ENCODE data around the gene GMEB2.

GRCh38 chr20:63617092-63617875, 9.6 kb downstream of the GMEB2 start:
- TF ChIP-seq SMC3 (IDR thresholded peaks at IDR 0.05; ENCODE audit: borderline replicate concordance, low read length) = no peak
- no peak for TF ChIP-seq ATF7 (IDR thresholded peaks at IDR 0.05; ENCODE audit: low read depth)
- TF ChIP-seq CTCF (IDR thresholded peaks at IDR 0.05 in 2 of 3, conservative IDR thresholded peaks at IDR 0.05 in 1 of 3; ENCODE audit: control insufficient read depth in 2 of 3, extremely low read depth in 1 of 3, insufficient read depth in 1 of 3, low read depth in 3 of 3, low read length in 3 of 3) = no peak
- no peak for TF ChIP-seq CREB1 (IDR thresholded peaks at IDR 0.05; ENCODE audit: low read depth)
- no peak for TF ChIP-seq EP300 (IDR thresholded peaks at IDR 0.05; ENCODE audit: borderline replicate concordance in 1 of 2, control insufficient read depth in 1 of 2, low read depth in 2 of 2, low read length in 2 of 2)
- no peak for TF ChIP-seq POLR2AphosphoS2 (IDR thresholded peaks at IDR 0.05; ENCODE audit: low read depth, low read length)
- no peak for TF ChIP-seq JUND (IDR thresholded peaks at IDR 0.05; ENCODE audit: low read depth, low read length)
- no peak for TF ChIP-seq TAF1 (IDR thresholded peaks at IDR 0.05; ENCODE audit: borderline replicate concordance, low read depth, low read length)
